Smooth muscle cell (in vitro differentiated cells): ENCODE results near the gene PTPN20. TPM values are rescaled to one million over a fixed set of nuclear protein-coding genes. Genes with fewer than 3 reads are reported as not detected.

Source experiments
- DNase-seq: peaks from one replicate; lab custom pipeline; 2025; ENCODE audit not compliant: unreplicated experiment; lab: John Stamatoyannopoulos, UW
- H2AFZ ChIP-seq: fragments of 200-600 bp; sonication (generic); 2 replicates; pipeline ENCODE4 v1.6.0; 2016; ENCODE audit warnings: antibody characterized with exemption, low read depth, mild to moderate bottlenecking
- H3F3A ChIP-seq: fragments of 200-600 bp; sonication (generic); 2 replicates; pipeline ENCODE4 v1.6.0; 2017; ENCODE audit warnings: antibody characterized with exemption, low read depth
- H3K27ac ChIP-seq: fragments of 200-600 bp; sonication (generic); 2 replicates; pipeline ENCODE4 v1.5.1; 2016; ENCODE audit warnings: low read depth, mild to moderate bottlenecking
- H3K27me3 ChIP-seq: fragments of 200-600 bp; sonication (generic); 2 replicates; pipeline ENCODE4 v1.6.1; 2016; ENCODE audit warnings: low read depth, mild to moderate bottlenecking
- H3K36me3 ChIP-seq: fragments of 200-600 bp; sonication (generic); 2 replicates; pipeline ENCODE4 v1.5.1; 2016; ENCODE audit warnings: low read depth
- H3K4me1 ChIP-seq: fragments of 200-600 bp; sonication (generic); 2 replicates; pipeline ENCODE4 v1.5.1; 2016; ENCODE audit warnings: low read depth
- H3K4me2 ChIP-seq: fragments of 200-600 bp; sonication (generic); 2 replicates; pipeline ENCODE4 v1.6.0; 2016; ENCODE audit warnings: mild to moderate bottlenecking
- H3K4me3 ChIP-seq: fragments of 200-600 bp; sonication (generic); 2 replicates; pipeline ENCODE4 v1.5.1; 2016; ENCODE audit warnings: mild to moderate bottlenecking
- H3K79me2 ChIP-seq: fragments of 200-600 bp; sonication (generic); 2 replicates; pipeline ENCODE4 v1.6.0; 2016; ENCODE audit warnings: low read depth, mild to moderate bottlenecking
- H3K9ac ChIP-seq: fragments of 200-600 bp; sonication (generic); 2 replicates; pipeline ENCODE4 v1.6.0; 2016; ENCODE audit warnings: low read depth
- H3K9me3 ChIP-seq: fragments of 200-600 bp; sonication (generic); replicated peaks from 2 replicates; pipeline ENCODE4 v1.5.1; 2016; ENCODE audit warnings: low read depth
- H4K20me1 ChIP-seq: fragments of 200-600 bp; sonication (generic); 2 replicates; pipeline ENCODE4 v1.6.0; 2016; ENCODE audit warnings: low read depth
- WGBS: methylation state at CpG from one replicate; pipeline ENCODE4 v1.1.7; 2016; ENCODE audit warnings: low lambda C conversion rate; 5-methylcytosine and 5-hydroxymethylcytosine counted together
- polyA plus RNA-seq: library from polyadenylated mRNA; unstranded; fragments of >200 nt; fragmentation: Nextera tagmentation; extraction: Ambion mirVana; gene quantifications from 2 replicates; pipeline ENCODE4 v1.2.1, GENCODE V29; 2016
- total RNA-seq: library from RNA; depleted of rRNA; stranded (reverse); fragments of >200 nt; gene quantifications from 2 replicates; pipeline ENCODE4 v1.2.3, GENCODE V29; 2014
- TF ChIP-seq, protein P1 (sequence below): fragments of 200-600 bp; sonication (generic); IDR thresholded peaks from 2 replicates; pipeline ENCODE4 v1.5.1; 2017; ENCODE audit warnings: borderline replicate concordance, mild to moderate bottlenecking, antibody characterized with exemption; ENCODE audit not compliant: insufficient read depth, poor library complexity, severe bottlenecking

Gene PTPN20
- total and polyA plus RNA-seq, 2 experiments from 2014 or later = not detected

DNA sequence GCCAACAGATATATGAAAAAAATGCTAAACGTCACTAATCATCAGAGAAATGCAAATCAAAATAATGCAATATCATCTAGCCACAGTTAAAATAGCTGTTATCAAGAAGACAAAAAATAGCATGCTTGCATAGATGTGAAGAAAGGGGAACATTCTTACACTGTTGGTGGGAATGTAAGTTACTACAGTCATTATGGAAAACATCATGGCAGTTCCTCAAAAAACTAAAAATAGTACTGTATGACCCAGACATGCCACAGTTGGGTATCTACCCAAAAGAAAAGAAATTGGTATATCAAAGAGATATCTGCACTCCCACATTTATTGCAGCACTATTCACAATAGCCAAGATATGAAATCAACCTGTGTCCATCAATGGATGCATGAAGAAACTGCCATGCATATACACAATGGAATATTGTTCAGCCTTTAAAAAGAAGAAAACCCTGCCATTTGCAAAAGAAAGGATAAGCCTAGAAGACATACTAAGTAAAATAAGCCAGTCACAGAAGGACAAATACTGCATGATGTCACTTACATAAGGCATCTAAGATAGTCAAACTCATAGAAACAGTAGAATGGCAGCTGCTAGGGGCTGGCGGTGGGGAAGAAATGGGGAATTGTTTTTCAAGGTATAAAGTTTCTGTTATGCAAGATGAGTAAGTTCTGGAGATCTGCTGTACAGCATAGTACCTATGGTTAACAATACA is 107.0 kb downstream of the PTPN20 start:
- WGBS = 91% methylated on average over 2 of the region's 2 CpGs
- H3K27ac ChIP-seq = no peak overlapping the region

DNA sequence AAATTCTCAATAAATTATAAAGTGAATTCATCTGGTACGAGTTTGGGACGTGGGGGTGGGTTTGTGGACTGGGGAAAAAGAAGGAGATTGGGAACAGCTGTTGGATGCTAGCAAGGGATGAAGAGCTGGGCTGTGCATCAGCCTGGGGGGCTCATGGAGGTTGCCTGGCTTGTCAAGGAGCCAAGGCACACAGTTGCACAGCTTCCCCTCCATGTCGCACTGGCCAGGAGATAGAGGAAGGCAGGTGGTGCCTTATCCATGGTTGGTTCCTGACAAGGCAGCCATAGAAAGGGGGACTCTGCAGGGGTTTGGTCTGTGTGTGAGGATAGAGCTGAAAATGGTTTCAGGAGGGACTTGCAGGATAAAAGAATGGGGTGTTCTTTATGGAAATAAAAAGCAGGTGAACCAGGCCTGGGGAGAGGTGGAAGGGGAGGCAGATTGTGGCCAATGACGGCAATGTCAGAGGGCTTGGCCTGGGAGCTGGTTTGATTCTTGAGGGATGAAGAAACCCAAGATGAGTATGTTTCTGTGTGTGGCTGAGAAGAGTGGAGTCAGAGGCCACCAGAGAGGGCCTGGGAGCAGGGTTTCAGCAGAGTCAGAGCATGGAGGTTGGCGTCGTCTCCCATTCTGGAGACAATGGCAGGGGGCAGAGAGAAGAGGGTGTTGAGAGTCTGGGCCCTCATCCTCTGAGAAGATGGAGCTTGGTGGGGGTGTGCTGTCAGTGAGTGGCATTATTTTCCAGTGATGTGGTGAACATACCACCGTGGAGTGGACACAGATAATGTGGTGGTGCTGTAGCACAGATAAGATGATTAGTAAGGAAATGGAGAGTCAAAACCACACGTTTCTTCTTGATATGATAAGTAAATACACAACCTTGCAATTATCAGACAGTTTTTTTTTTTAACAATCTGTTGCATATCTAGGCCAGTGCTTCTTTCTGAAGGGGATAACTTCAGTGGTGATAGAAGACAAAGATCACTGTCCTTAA is 108.2 kb downstream of the PTPN20 start:
- TF ChIP-seq, protein P1, sequence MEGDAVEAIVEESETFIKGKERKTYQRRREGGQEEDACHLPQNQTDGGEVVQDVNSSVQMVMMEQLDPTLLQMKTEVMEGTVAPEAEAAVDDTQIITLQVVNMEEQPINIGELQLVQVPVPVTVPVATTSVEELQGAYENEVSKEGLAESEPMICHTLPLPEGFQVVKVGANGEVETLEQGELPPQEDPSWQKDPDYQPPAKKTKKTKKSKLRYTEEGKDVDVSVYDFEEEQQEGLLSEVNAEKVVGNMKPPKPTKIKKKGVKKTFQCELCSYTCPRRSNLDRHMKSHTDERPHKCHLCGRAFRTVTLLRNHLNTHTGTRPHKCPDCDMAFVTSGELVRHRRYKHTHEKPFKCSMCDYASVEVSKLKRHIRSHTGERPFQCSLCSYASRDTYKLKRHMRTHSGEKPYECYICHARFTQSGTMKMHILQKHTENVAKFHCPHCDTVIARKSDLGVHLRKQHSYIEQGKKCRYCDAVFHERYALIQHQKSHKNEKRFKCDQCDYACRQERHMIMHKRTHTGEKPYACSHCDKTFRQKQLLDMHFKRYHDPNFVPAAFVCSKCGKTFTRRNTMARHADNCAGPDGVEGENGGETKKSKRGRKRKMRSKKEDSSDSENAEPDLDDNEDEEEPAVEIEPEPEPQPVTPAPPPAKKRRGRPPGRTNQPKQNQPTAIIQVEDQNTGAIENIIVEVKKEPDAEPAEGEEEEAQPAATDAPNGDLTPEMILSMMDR = no peak
- no peaks in the 10 kb centered on the region for H3F3A ChIP-seq
- no peak overlapping the region for H3K9ac ChIP-seq
- WGBS = 75% methylated on average over 8 of the region's 8 CpGs
- no peak overlapping the region for H3K27ac ChIP-seq
- DNase-seq = no peak
- H3K9me3 ChIP-seq = no peaks in the 10 kb centered on the region
- no peaks in the 10 kb centered on the region for H3K79me2 ChIP-seq
- H3K27me3 ChIP-seq = no peaks in the 10 kb centered on the region
- no peaks in the 10 kb centered on the region for H3K36me3 ChIP-seq
- no peaks in the 10 kb centered on the region for H4K20me1 ChIP-seq
- H3K4me2 ChIP-seq = no peak overlapping the region
- no peak overlapping the region for H3K4me3 ChIP-seq
- no peak overlapping the region for H2AFZ ChIP-seq
- no peaks in the 10 kb centered on the region for H3K4me1 ChIP-seq

More for the DNA sequence above, 107.0 kb downstream of the PTPN20 start:
- H3K27me3 ChIP-seq = no peaks in the 10 kb centered on the region
- no peaks in the 10 kb centered on the region for H3K9me3 ChIP-seq
- H4K20me1 ChIP-seq = no peaks in the 10 kb centered on the region
- H3K79me2 ChIP-seq = no peaks in the 10 kb centered on the region
- H3F3A ChIP-seq = no peaks in the 10 kb centered on the region
- no peak overlapping the region for H3K4me3 ChIP-seq
- H3K4me2 ChIP-seq = no peak overlapping the region
- no peak overlapping the region for H3K9ac ChIP-seq
- H3K36me3 ChIP-seq = no peaks in the 10 kb centered on the region
- no peak overlapping the region for H2AFZ ChIP-seq
- TF ChIP-seq, protein P1 = no peak
- DNase-seq = no peak
- H3K4me1 ChIP-seq = no peaks in the 10 kb centered on the region

DNA sequence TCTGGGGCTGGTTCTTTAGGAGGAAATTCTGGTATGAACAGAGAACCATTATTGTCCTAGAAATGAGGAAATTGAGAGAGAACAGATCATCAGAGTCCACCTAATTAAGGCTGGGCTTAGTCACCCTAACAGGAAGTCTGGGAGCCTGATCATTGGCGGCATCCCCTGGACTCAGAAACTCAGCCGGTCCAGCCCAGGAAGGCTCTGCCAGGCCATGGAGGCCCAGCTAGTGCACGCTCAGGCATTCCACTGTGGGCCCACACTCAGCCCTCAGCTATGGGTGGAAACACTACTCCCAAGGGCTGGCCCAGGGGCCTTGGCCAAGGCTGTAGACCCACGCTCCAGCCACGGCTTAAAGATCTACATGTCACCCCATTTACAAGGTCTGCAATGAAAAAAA is 109.2 kb downstream of the PTPN20 start:
- no peak for DNase-seq
- no peak overlapping the region for H3K9ac ChIP-seq

More for the DNA sequence above, 109.2 kb downstream of the PTPN20 start:
- Histone ChIP-seq H3K9me3 (no peaks in the 10 kb centered on the region), H3K79me2 (no peaks in the 10 kb centered on the region), H3K36me3 (no peaks in the 10 kb centered on the region), H3K27ac (no peak overlapping the region), H4K20me1 (no peaks in the 10 kb centered on the region), H3K27me3 (no peaks in the 10 kb centered on the region), H2AFZ (peak overlapping the region; percentile 57), H3K4me2 (no peak overlapping the region), H3K4me1 (no peaks in the 10 kb centered on the region), H3K4me3 (no peak overlapping the region), H3F3A (no peaks in the 10 kb centered on the region)
- TF ChIP-seq, protein P1 = no peak
- WGBS = 40% methylated on average over 5 of the region's 5 CpGs
